Stomach (tissue), 9 donors: ENCODE data around the gene CELA3B. TPM values are rescaled to one million over a fixed set of nuclear protein-coding genes. Genes with fewer than 3 reads are reported as not detected.
"Not testable (repeated sequence)": the region's sequence is repeated elsewhere in the genome, so short reads cannot be mapped to it uniquely, and the experiment has no call there.

Experiments used
- DNase-seq, 2 donors: peaks; one replicate each; pipeline versions ENCODE4 v3.0.0 to v3.0.0-alpha.2; 2013 to 2019
- H3K27ac ChIP-seq, 5 donors: fragments of 200-600 bp in 4 of 5; sonication (generic) in 4 of 5; one replicate each; pipeline ENCODE4 v1.5.1; 2013 to 2019; ENCODE audit warnings: mild to moderate bottlenecking in 1 of 5, moderate library complexity in 1 of 5
- H3K27me3 ChIP-seq, 3 donors: fragments of 200-600 bp; sonication (generic); one replicate each; pipeline ENCODE4 v1.5.1; 2017 to 2019; ENCODE audit warnings: mixed run types in 1 of 3
- H3K36me3 ChIP-seq, 4 donors: fragments of 200-600 bp; sonication (generic); 1 replicate in 3 of 4; 2 replicates in 1 of 4; pipeline ENCODE4 v1.5.1; 2016 to 2019
- H3K4me1 ChIP-seq, 4 donors: fragments of 200-600 bp; sonication (generic); one replicate each; pipeline ENCODE4 v1.5.1; 2016 to 2019
- H3K4me3 ChIP-seq, 4 donors: fragments of 200-600 bp; sonication (generic) in 3 of 4; one replicate each; pipeline ENCODE4 v1.5.1; 2016 to 2019; ENCODE audit warnings: mild to moderate bottlenecking in 1 of 4
- H3K9me3 ChIP-seq, 4 donors: fragments of 200-600 bp; sonication (generic); one replicate each; pipeline ENCODE4 v1.5.1; 2016 to 2019
- CTCF ChIP-seq, 7 experiments: fragments of 450-650 bp in 4 of 7; fragments of 200-600 bp in 3 of 7; sonication (generic) in 3 of 7; IDR thresholded peaks; one replicate each; pipeline ENCODE4 v1.5.1; 2016 to 2019; ENCODE audit warnings: antibody characterized with exemption in 7 of 7, control low read depth in 2 of 7, mild to moderate bottlenecking in 1 of 7
- EP300 ChIP-seq: sonication (generic); formaldehyde crosslinking; IDR thresholded peaks from one replicate; pipeline ENCODE4 v1.6.1; 2017; ENCODE audit warnings: antibody characterized with exemption
- POLR2A ChIP-seq, 4 donors: fragments of 450-650 bp; IDR thresholded peaks; one replicate each; pipeline ENCODE4 v1.6.1; 2016; ENCODE audit warnings: antibody characterized with exemption in 4 of 4, control low read depth in 2 of 4, mild to moderate bottlenecking in 1 of 4, moderate library complexity in 1 of 4
- POLR2AphosphoS5 ChIP-seq, 3 donors: sonication (generic); formaldehyde crosslinking; IDR thresholded peaks; one replicate each; pipeline ENCODE4 v1.6.1; 2016; ENCODE audit warnings: antibody characterized with exemption in 3 of 3
- WGBS, 5 donors: extraction: QIAGEN DNeasy Blood & Tissue Kit in 3 of 5; methylation state at CpG; one replicate each; pipeline versions ENCODE4 v1.1.5 to v1.1.7; 2013 to 2018; 5-methylcytosine and 5-hydroxymethylcytosine counted together
- intact Hi-C: fragments of 100-400 bp; cut with DNase I; formaldehyde crosslinking; loops from one replicate; pipeline ENCODE4 v1.15.1; 2023; ENCODE audit warnings: low total_unique reads
- polyA plus RNA-seq, 3 donors: library from polyadenylated mRNA; stranded (reverse); fragments of 200-250 nt; gene quantifications; one replicate each; pipeline ENCODE4 v1.2.3, GENCODE V29; 2013
- total RNA-seq, 5 donors: library from RNA; depleted of rRNA; stranded (reverse); fragments of >200 nt; gene quantifications; one replicate each; pipeline versions ENCODE4 v1.1.0 to v1.2.3, GENCODE V29; 2014 to 2016
- donor health status: healthy with polysubstance abuse.
- donor health status: Bipolar disorder and iron deficiency.
- donor health status: healthy.

Gene CELA3B
- total and polyA plus RNA-seq, 8 donors: 6.1 to 84.3 (median 28.2) TPM; not detected in 4

- H3K4me1 ChIP-seq: peaks cover 35 to 75% (median 63%) of the 10 kb centered on the region in 4 donors
- H3K9me3 ChIP-seq: no peaks in the 10 kb centered on the region
- TF ChIP-seq POLR2A (IDR thresholded peaks at IDR 0.05) (no peak), EP300 (no peak), POLR2AphosphoS5 (IDR thresholded peaks at IDR 0.05) (no peak), CTCF (IDR thresholded peaks at IDR 0.05) (no peak)
- 70 to 85% (median 78%) methylated on average over 10 of the region's 10 CpGs for WGBS, 5 donors
- DNase-seq: no peak
- H3K27ac ChIP-seq: peak overlapping the region; percentile 37 to 97 (median 85)
- no peak overlapping the region for H3K4me3 ChIP-seq
- H3K27me3 ChIP-seq: no peaks in the 10 kb centered on the region
- intact Hi-C loops: no loop called here
- no peaks in the 10 kb centered on the region for H3K36me3 ChIP-seq
Observed at GRCh38 chr1:21942464-21942863, 34.4 kb upstream of the CELA3B start.

- intact Hi-C loops, H3K9me3 ChIP-seq, H3K4me3 ChIP-seq, H3K36me3 ChIP-seq, H3K27me3 ChIP-seq: not testable (repeated sequence)
- TF ChIP-seq POLR2AphosphoS5 (IDR thresholded peaks at IDR 0.05): peak in 2 of 3 donors; percentile 40 to 80
- 51 to 62% (median 57%) methylated on average over 19 of the region's 19 CpGs for WGBS, 5 donors
- Histone ChIP-seq H3K27ac (peak overlapping the region; percentile 37 to 97 (median 85)), H3K4me1 (peaks cover 29 to 69% (median 57%) of the 10 kb centered on the region in 4 donors)
- peak in 1 of 2 donors; percentile 54 for DNase-seq
Observed at GRCh38 chr1:21942959-21943640, 33.7 kb upstream of the CELA3B start.

GRCh38 chr1:21944733-21945073 is 32.1 kb upstream of the CELA3B start:
- no peak for DNase-seq
- H3K27ac ChIP-seq: peak overlapping the region in 4 of 5 donors; percentile 52 to 97 (median 90)
- WGBS, 5 donors: 58 to 77% (median 71%) methylated on average over 3 of the region's 3 CpGs
- no peaks in the 10 kb centered on the region for H3K9me3 ChIP-seq
- H3K4me1 ChIP-seq: peaks cover 14 to 53% (median 41%) of the 10 kb centered on the region in 4 donors
- no peak for TF ChIP-seq POLR2A (IDR thresholded peaks at IDR 0.05)
- no peak for TF ChIP-seq CTCF (IDR thresholded peaks at IDR 0.05)
- no peak for TF ChIP-seq POLR2AphosphoS5 (IDR thresholded peaks at IDR 0.05)
- H3K27me3 ChIP-seq: no peaks in the 10 kb centered on the region
- intact Hi-C loops: no loop called here
- H3K4me3 ChIP-seq: no peak overlapping the region
- H3K36me3 ChIP-seq: no peaks in the 10 kb centered on the region

GRCh38 chr1:21946836-21947587 is 29.8 kb upstream of the CELA3B start:
- WGBS, 5 donors: 55 to 85% (median 63%) methylated on average over 5 to 11 of the region's 11 CpGs
- Histone ChIP-seq H3K9me3 (no peaks in the 10 kb centered on the region), H3K27ac (peak overlapping the region in 1 of 5 donors; percentile 18), H3K4me1 (peaks cover 9 to 30% (median 25%) of the 10 kb centered on the region in 4 donors), H3K36me3 (no peaks in the 10 kb centered on the region), H3K27me3 (no peaks in the 10 kb centered on the region), H3K4me3 (no peak overlapping the region)
- TF ChIP-seq CTCF (IDR thresholded peaks at IDR 0.05) (no peak), POLR2AphosphoS5 (IDR thresholded peaks at IDR 0.05) (peak in 1 of 3 donors; percentile 24), POLR2A (IDR thresholded peaks at IDR 0.05) (no peak), EP300 (no peak)
- peak in 1 of 2 donors; percentile 51 for DNase-seq
- intact Hi-C loops: no loop called here
